AG10803 (cell line): Measurements from ENCODE around the gene ZNF609.

Experiments
- DNase-seq: peaks from one replicate; pipeline ENCODE4 v3.0.0; 2010; ENCODE audit warnings: low read depth
- H3K4me3 ChIP-seq: 2 replicates; pipeline ENCODE4 v1.5.1; 2011; ENCODE audit warnings: mild to moderate bottlenecking, low read length, control low read depth
- CTCF ChIP-seq: conservative IDR thresholded peaks from 2 replicates; pipeline ENCODE4 v1.5.1; 2011; ENCODE audit warnings: mild to moderate bottlenecking, low read length, control low read depth, inconsistent platforms

ZNF609 gene

GRCh38 chr15:64574301-64575017 is 114.1 kb downstream of the ZNF609 start:
- peak; percentile 37 for DNase-seq
- no peak overlapping the region for H3K4me3 ChIP-seq
- no peak for TF ChIP-seq CTCF

DNA sequence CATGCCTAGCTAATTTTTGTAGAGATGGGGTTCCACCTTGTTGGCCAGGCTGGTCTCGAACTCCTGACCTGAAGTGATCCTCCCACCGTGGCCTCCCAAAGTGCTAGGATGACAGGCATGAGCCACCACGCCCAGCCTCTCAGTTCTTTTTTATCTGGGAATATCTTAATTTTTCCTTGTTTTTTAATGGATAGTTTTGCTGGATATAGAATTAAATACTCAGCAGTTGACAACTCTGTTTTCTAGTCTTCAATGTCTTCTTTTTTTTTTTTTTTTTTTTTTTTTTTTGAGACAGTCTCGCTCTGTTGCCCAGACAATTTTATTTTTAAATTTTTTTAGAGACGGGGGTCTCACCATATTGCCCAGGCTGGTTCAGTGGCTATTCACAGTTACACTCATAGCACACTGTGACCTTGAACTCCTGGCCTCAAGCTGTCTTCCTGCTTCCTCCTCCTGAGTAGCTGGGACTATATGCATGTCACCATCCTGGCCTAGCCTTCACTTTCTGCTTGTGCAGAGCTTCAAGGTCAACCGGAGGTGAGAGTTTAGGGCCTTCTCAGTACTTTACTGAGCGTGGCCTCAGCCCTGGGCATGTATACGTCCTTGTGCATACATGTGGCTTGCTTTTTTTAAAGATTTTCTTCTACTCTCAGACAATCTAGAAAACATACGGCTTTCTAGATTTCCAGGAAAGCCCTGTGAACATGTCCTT is 120.5 kb downstream of the ZNF609 start:
- no peak overlapping the region for H3K4me3 ChIP-seq
- TF ChIP-seq CTCF = no peak
- DNase-seq = no peak

- no peak for DNase-seq
- H3K4me3 ChIP-seq = no peak overlapping the region
- TF ChIP-seq CTCF = no peak
Observed at GRCh38 chr15:64581408-64581761, 121.0 kb downstream of the ZNF609 start.

DNA sequence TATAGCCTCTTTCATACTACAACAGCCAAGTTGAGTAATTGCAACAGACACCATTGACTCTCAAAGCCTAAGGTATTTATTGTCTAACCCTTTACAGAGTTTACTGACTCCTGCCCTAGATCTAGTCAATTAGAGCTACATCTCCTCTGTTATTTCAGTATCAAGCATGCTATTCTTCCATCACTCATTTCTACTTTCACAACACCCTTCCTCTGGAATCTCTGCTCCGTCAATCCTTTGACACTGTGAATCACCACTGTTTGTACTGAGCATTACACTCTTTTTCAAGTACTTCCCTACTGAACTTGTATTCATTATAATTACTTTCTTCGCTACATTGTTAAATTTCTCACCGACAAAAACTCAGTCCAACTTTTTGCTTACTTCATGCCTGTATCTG is 121.8 kb downstream of the ZNF609 start:
- TF ChIP-seq CTCF = no peak
- no peak for DNase-seq
- no peak overlapping the region for H3K4me3 ChIP-seq

GRCh38 chr15:64583519-64583918 is 123.1 kb downstream of the ZNF609 start:
- TF ChIP-seq CTCF = no peak
- no peak for DNase-seq
- no peak overlapping the region for H3K4me3 ChIP-seq

DNA sequence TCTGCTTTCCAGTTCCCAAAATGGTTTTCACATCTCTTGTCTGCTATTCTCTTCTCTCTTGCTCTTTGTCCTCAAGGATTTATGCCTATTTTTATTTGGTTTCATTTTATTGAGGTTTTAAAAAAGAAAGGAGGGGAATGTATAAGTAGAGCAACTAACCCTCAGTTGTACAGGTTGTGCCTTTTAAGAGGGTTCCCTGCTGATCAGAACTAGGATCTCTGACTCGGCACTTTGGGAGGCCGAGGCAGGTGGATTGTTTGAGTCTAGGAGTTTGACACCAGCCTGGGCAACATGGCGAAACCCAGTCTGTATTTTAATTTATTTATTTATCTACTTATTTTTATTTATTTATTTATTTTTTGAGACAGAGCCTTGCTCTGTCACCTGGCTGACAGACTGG is 123.6 kb downstream of the ZNF609 start:
- H3K4me3 ChIP-seq = no peak overlapping the region
- TF ChIP-seq CTCF = no peak
- DNase-seq = no peak

- no peak for DNase-seq
- TF ChIP-seq CTCF = no peak
- H3K4me3 ChIP-seq = no peak overlapping the region
Observed at GRCh38 chr15:64586259-64586870, 126.0 kb downstream of the ZNF609 start.
